ENCODE results near the gene TSPAN12.
A peak's percentile ranks its signal among the peaks of the same experiment; 100 is the strongest.

TSPAN12 gene

DNA sequence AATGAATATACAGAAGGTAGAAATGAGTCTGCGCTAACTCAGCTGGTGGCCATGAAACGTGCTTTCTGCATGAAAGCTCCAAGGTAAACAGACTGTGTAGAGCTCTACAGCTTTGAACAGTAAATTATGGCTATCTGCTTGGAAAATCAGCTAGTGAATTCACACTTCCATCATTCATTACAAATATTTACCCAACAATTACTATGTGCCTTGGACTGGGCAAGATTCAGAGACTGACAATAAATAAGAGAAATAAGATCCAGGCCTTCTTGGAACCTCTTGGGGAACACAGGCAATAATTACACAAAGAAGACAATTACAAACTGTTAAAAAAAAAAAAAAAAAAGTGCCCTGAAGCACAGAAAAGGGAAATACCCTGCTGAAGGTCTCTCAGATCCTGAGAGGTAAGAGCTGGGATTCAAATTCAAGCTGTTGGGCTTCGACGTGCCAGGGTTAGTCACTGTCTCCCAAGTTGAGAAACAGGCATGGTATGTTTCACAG, 15.8 kb downstream of the TSPAN12 start:
- no peak for DNase-seq

DNA sequence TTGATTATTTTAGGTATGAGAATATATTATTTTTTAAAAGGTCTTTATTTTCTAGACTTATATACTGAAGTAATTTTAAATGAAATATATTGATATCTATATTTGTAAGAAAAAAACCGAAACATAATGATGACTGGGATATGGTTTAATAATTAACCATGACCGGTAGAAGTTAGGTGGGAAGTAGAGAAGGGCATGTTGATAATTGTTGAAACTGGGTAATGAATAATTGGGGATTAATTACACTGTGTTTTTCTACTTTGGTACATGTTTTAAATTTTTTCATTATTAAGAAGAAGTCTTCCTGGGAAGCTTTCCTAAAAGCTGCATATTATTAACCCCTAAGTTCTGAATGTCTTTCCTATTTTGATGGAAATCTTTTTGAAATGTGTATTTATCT, 16.3 kb downstream of the TSPAN12 start:
- DNase-seq = no peak

DNA sequence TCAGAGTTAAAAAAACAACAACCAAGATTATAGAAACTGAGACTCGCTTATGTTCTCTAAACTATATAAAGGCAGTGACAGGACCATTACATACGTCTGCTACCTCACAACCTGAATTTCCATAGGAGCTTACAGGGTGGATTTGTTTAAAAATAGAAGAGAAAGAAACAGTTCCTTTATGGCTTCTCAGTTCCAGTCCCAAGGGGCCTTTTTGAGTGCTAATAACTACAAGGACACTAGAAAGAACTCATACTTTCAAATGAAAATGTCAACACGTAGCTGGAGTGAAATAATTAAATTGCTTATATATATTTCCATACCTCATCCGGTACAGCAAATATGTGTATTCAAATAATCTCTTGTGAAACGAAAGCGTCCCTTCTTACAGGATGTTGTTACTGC, 19.7 kb downstream of the TSPAN12 start:
- no peak for DNase-seq

DNA sequence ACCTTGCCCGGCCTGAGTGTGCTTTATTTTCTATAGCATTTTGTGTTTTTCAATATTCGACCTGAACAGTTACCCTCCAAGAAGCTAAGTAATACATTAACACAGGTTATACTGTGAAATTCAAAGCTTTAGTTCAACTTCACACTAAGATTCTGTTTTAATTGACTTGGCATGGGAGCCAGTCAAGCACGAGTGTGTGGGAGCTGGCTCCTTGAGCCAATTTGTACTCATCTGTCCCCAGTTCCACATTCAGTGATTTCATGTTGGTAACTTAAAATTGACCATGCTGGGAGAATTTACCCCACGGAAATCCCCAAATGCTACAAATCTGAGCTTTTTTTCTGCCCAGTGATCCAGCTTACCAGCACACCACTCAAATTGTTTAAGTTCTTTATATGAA, 20.3 kb downstream of the TSPAN12 start:
- no peak for DNase-seq

- no peak for DNase-seq
Observed at GRCh38 chr7:120836556-120837115, 21.3 kb downstream of the TSPAN12 start.

GRCh38 chr7:120834726-120835125, 23.2 kb downstream of the TSPAN12 start:
- DNase-seq = no peak

GRCh38 chr7:120833546-120833945, 24.4 kb downstream of the TSPAN12 start:
- no peak for DNase-seq

GRCh38 chr7:120832803-120833202, 25.1 kb downstream of the TSPAN12 start:
- no peak for DNase-seq

GRCh38 chr7:120831260-120831659, 26.7 kb downstream of the TSPAN12 start:
- no peak for DNase-seq

GRCh38 chr7:120829487-120829886, 28.5 kb downstream of the TSPAN12 start:
- DNase-seq = no peak

DNA sequence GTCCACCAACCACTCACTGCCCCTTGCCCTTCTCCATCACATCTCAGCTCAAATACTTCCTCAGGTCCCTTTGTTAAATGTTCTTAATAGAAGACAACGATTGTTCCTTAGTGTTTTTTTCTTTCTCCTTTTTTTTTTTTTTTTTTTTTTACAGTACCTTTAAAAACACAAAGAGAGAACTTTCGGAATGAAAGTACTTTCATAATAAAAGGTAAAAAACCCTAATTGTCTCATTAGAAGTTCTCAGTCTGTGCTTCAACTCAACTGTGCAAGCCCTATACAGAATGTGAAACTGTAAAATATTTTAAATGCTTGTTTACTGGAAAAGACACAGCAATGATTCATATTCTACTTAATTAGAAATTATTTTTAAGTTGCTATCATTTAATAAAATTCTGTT, 29.4 kb downstream of the TSPAN12 start:
- DNase-seq = no peak

GRCh38 chr7:120827371-120828118, 30.4 kb downstream of the TSPAN12 start:
- DNase-seq = no peak

- no peak for DNase-seq
Observed at GRCh38 chr7:120825576-120825975, 32.4 kb downstream of the TSPAN12 start.

- DNase-seq = no peak
Observed at GRCh38 chr7:120825152-120825551, 32.8 kb downstream of the TSPAN12 start.

GRCh38 chr7:120819861-120820260, 38.1 kb downstream of the TSPAN12 start:
- DNase-seq = no peak

- DNase-seq = no peak
Observed at GRCh38 chr7:120817851-120818250, 40.1 kb downstream of the TSPAN12 start.

GRCh38 chr7:120814253-120814939, 43.5 kb downstream of the TSPAN12 start:
- no peak for DNase-seq

DNA sequence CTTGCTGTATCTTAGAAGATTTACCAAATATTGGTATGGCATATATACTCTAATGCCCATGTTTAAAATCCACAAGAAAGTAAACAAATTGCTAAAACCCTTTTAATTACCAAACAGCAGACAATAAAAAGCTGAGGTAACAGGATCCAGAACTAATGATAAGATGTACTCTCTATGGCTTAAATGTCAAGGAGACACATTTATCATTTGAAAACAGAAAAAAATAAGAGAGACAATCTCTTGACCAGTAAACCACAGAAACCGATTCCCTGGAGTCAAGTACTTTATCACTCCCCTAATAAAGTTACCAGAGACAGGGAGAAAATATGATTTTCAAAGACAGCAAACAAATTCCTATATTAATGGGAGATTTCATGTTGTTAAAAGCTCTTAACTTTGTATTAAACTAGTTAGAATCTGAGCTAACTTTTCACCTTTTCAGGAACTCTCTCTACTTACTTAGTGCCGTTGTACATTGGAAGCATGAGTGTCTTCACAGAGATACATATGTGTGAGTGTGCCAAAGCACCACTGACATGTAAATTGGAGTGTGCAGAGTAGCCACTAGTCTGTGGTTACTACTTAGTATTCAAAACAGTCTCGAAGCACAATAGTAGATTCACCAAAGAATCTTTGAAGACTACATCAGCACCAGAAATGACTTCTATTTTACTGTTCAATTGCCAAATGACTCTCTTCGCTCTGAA, 44.2 kb downstream of the TSPAN12 start:
- no peak for DNase-seq

- no peak for DNase-seq
Observed at GRCh38 chr7:120813089-120813488, 44.9 kb downstream of the TSPAN12 start.

DNA sequence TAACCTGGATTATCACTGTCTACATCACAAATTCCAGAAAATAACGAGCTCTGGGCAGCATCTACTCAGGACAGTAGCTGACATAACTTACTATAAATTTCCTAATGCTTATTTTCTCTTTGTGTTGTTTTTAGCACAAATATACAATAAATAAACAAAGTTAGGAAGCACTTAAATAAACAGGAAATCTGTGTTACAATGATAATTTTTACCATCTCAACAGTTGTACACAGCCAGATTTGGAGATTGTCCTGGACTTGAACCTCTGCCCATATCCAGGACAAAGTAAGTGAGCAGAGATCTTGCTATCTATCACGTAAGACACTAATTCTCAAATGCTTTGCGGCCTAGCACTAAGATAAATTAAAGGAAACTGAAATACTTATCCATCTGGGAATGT, 48.7 kb downstream of the TSPAN12 start:
- DNase-seq = no peak

- DNase-seq = no peak
Observed at GRCh38 chr7:120807390-120807789, 50.6 kb downstream of the TSPAN12 start.

DNA sequence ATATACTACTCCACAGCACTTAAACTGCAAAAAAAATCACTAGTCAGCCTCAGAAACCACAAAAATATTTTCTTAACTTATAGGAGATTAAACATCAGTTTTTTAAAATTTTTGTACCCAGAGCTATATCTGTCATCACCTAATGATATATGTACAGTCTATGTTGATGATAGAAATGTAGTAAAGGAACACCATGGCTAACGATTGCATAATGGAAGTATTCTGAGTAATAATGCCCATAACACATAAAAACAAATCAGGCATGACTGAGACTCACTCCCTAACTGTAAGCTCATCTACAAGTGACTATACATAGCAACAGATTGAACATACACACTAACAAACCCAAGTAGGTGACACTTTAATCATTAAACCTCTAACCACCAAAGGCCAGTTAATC, 51.3 kb downstream of the TSPAN12 start:
- no peak for DNase-seq

- peak; percentile 30 for DNase-seq
Observed at GRCh38 chr7:120805636-120806388, 52.1 kb downstream of the TSPAN12 start.

Data from activated T-cell treated with anti-CD3 and anti-CD28 coated beads for 4 hours (primary cell).